HCT116 (cell line): Measurements from ENCODE around the gene RFX1. TPM values are rescaled to one million over a fixed set of nuclear protein-coding genes. Genes with fewer than 3 reads are reported as not detected.

Experiments
- ATAC-seq: fragments of 200-7000 bp; cut with Tn5 transposase; 2 replicates; pipeline ENCODE4 v1.9.1; 2020; ENCODE audit warnings: mild to moderate bottlenecking, moderate library complexity
- BruUV-seq: library from RNA; stranded (reverse); fragments of 400-500 nt; replicated peaks from 2 replicates; lab custom pipeline; 2021; lab: Mats Ljungman, UMichigan
- CTCF ChIA-PET: fragments of 300-600 bp; sonication (Branson Sonifier 250); formaldehyde crosslinking; loops from one replicate; lab custom pipeline; 2021; ENCODE audit warnings: antibody characterized with exemption; lab: Charles Lee
- POLR2A ChIA-PET: fragments of 300-600, 350-600 bp; sonication (Branson Sonifier 250); formaldehyde crosslinking; loops from one replicate; lab custom pipeline; 2021; ENCODE audit warnings: antibody characterized with exemption; lab: Charles Lee
- RAD21 ChIA-PET, 2 experiments: fragments of 300-600 bp; sonication (Branson Sonifier 250); formaldehyde crosslinking; loops; one replicate each; lab custom pipeline; 2023; ENCODE audit warnings: low total read pairs in 2 of 2; ENCODE audit not compliant: uncharacterized antibody in 2 of 2, unreplicated experiment in 2 of 2, low non-redundant PET in 1 of 2; lab: Charles Lee
- DNase-seq: peaks from one replicate; pipeline ENCODE4 v3.0.0-alpha.2; 2010; ENCODE audit warnings: low read depth, low spot score
- H2AFZ ChIP-seq: fragments of 200-600 bp; shearing (Covaris generic), sonication (generic); 2 replicates; pipeline ENCODE4 v1.6.1; 2017; ENCODE audit warnings: low read depth, mixed run types, mixed read lengths, antibody characterized with exemption, low read length; ENCODE audit not compliant: poor library complexity, severe bottlenecking
- H3K27ac ChIP-seq: 2 replicates; pipeline ENCODE4 v1.5.1; 2012; ENCODE audit warnings: low read depth, low read length
- H3K27me3 ChIP-seq: fragments of 200-600 bp; sonication (generic); 2 replicates; pipeline ENCODE4 v1.6.1; 2016; ENCODE audit warnings: mixed run types, low read length, mixed read lengths; ENCODE audit not compliant: insufficient read depth
- H3K36me3 ChIP-seq, 2 experiments: fragments of 200-500 bp in 1 of 2; fragments of 200-600 bp in 1 of 2; sonication (Bioruptor generic) in 1 of 2; sonication (generic) in 1 of 2; 2 replicates each; pipeline versions ENCODE4 v1.5.1 to v1.6.1; 2014 to 2016; ENCODE audit warnings: low read length in 2 of 2, inconsistent platforms in 1 of 2, mixed read lengths in 1 of 2, mixed run types in 1 of 2; ENCODE audit not compliant: insufficient read depth in 2 of 2, control insufficient read depth in 1 of 2
- H3K4me1 ChIP-seq, 2 experiments: fragments of 200-600 bp in 1 of 2; sonication (generic) in 1 of 2; 2 replicates each; pipeline versions ENCODE4 v1.5.1 to v1.6.1; 2012 to 2017; ENCODE audit warnings: low read length in 2 of 2, inconsistent platforms in 1 of 2, mild to moderate bottlenecking in 1 of 2, mixed read lengths in 1 of 2, mixed run types in 1 of 2, moderate library complexity in 1 of 2; ENCODE audit not compliant: insufficient read depth in 2 of 2, control insufficient read depth in 1 of 2
- H3K4me2 ChIP-seq: fragments of 200-600 bp; sonication (generic); 2 replicates; pipeline ENCODE4 v1.6.1; 2017; ENCODE audit warnings: mixed run types, low read length, mixed read lengths
- H3K4me3 ChIP-seq, 2 experiments: fragments of 200-600 bp in 1 of 2; sonication (generic) in 1 of 2; replicated peaks in 1 of 2; 2 replicates each; pipeline ENCODE4 v1.5.1; 2011 to 2016; ENCODE audit warnings: low read length in 2 of 2, control low read depth in 1 of 2, low read depth in 1 of 2, mild to moderate bottlenecking in 1 of 2, mixed read lengths in 1 of 2, mixed run types in 1 of 2
- H3K79me2 ChIP-seq: fragments of 200-600 bp; sonication (generic); 2 replicates; pipeline ENCODE4 v1.6.1; 2017; ENCODE audit warnings: mild to moderate bottlenecking, mixed run types, low read length, moderate library complexity, mixed read lengths; ENCODE audit not compliant: insufficient read depth
- H3K9ac ChIP-seq: fragments of 200-600 bp; sonication (generic); 2 replicates; pipeline ENCODE4 v1.6.1; 2016; ENCODE audit warnings: low read length, mixed read lengths
- H3K9me2 ChIP-seq: fragments of 200-600 bp; sonication (generic), shearing (Covaris generic); 2 replicates; pipeline ENCODE4 v1.6.1; 2017; ENCODE audit warnings: mixed run types, mild to moderate bottlenecking, moderate library complexity; ENCODE audit not compliant: insufficient read depth
- H3K9me3 ChIP-seq, 2 experiments: fragments of 200-500 bp in 1 of 2; fragments of 200-600 bp in 1 of 2; sonication (Bioruptor generic) in 1 of 2; sonication (generic) in 1 of 2; 2 replicates each; pipeline ENCODE4 v1.6.1; 2014 to 2017; ENCODE audit warnings: low read length in 2 of 2, mixed read lengths in 2 of 2, inconsistent platforms in 1 of 2, low read depth in 1 of 2, mild to moderate bottlenecking in 1 of 2, mixed run types in 1 of 2, moderate library complexity in 1 of 2; ENCODE audit not compliant: control insufficient read depth in 1 of 2, insufficient read depth in 1 of 2
- H4K20me1 ChIP-seq: fragments of 200-600 bp; sonication (generic), shearing (Covaris generic); 2 replicates; pipeline ENCODE4 v1.6.1; 2017; ENCODE audit warnings: mixed run types, mild to moderate bottlenecking, moderate library complexity; ENCODE audit not compliant: insufficient read depth
- CEBPB ChIP-seq: IDR thresholded peaks from 2 replicates; pipeline ENCODE4 v1.6.1; 2012; ENCODE audit warnings: low read depth
- EZH2 ChIP-seq: fragments of 200-600 bp; sonication (generic); IDR thresholded peaks from 2 replicates; pipeline ENCODE4 v1.6.1; 2017; ENCODE audit warnings: antibody characterized with exemption, mixed run types
- FOSL1 ChIP-seq: IDR thresholded peaks from 2 replicates; pipeline ENCODE4 v1.6.1; 2012; ENCODE audit warnings: low read depth
- SP1 ChIP-seq: IDR thresholded peaks from 2 replicates; pipeline ENCODE4 v1.6.1; 2012; ENCODE audit warnings: low read depth
- YY1 ChIP-seq: IDR thresholded peaks from 2 replicates; pipeline ENCODE4 v1.6.1; 2011; ENCODE audit warnings: low read length, low read depth, moderate library complexity, mild to moderate bottlenecking; ENCODE audit not compliant: insufficient replicate concordance; ENCODE audit errors: extremely low read depth
- ZNF274 ChIP-seq: fragments of 200-500 bp; sonication (Bioruptor generic); IDR thresholded peaks from 2 replicates; pipeline ENCODE4 v1.6.1; 2014; ENCODE audit warnings: mild to moderate bottlenecking, low read depth, low read length, inconsistent platforms
- intact Hi-C: fragments of 100-400 bp; cut with micrococcal nuclease; formaldehyde crosslinking; loops from 2 replicates; pipeline ENCODE4 v1.10.0; 2022
- total RNA-seq: library from RNA; stranded (reverse); gene quantifications from one replicate; pipeline ENCODE4 v1.2.1, GENCODE V29; 2021; ENCODE audit not compliant: unreplicated experiment
- TF ChIP-seq, protein P1 (sequence below): IDR thresholded peaks from 2 replicates; pipeline ENCODE4 v1.6.1; 2012; ENCODE audit warnings: low read depth
- TF ChIP-seq, protein P2 (sequence below): IDR thresholded peaks from 2 replicates; pipeline ENCODE4 v1.6.1; 2012
- TF ChIP-seq, protein P3 (sequence below), 3 experiments: fragments of 200-600 bp in 1 of 3; sonication (generic) in 1 of 3; IDR thresholded peaks in 2 of 3; conservative IDR thresholded peaks in 1 of 3; 2 replicates each; pipeline ENCODE4 v1.5.1; 2012 to 2017; ENCODE audit warnings: low read depth in 2 of 3, low read length in 2 of 3, antibody characterized with exemption in 1 of 3, borderline replicate concordance in 1 of 3, control low read depth in 1 of 3, mild to moderate bottlenecking in 1 of 3, mixed read lengths in 1 of 3, mixed run types in 1 of 3, moderate library complexity in 1 of 3; ENCODE audit not compliant: insufficient read depth in 1 of 3

Gene RFX1
- total RNA-seq, 1 experiment from 2014 or later, result 16.3 TPM

DNA sequence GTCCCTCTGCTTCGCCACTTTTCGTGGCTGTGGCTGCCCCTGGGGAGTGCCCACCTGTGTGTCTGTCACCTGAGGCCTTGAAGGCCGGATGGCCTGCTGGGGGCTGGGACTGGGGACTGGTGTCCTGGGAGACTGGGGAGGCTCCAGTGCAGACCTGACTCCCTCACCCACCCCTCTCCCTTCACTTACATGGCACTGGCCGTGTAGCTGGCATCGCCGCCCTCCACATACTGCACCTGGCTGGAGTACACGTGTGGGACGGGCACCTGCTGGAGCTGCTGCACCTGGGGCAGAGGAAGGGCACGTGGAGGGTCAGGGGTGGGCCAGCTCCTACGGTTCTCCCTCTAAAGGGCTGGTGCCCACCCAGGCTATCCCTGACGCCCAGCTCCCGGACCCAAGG, 28.3 kb downstream of the RFX1 start:
- Histone ChIP-seq H3K27me3 (no peaks in the 10 kb centered on the region), H3K9ac (no peak overlapping the region), H3K36me3 (no peaks in the 10 kb centered on the region; a peak in 1 of 4 replicates), H3K79me2 (no peaks in the 10 kb centered on the region), H3K4me2 (no peak overlapping the region), H3K9me2 (no peaks in the 10 kb centered on the region), H3K27ac (no peak overlapping the region), H4K20me1 (no peaks in the 10 kb centered on the region), H3K9me3 (no peaks in the 10 kb centered on the region), H3K4me1 (peaks cover 0 to 10% of the 10 kb centered on the region in 2 experiments; a peak in 3 of 4 replicates), H3K4me3 (no peak overlapping the region), H2AFZ (no peak overlapping the region)
- ChIA-PET RAD21 (no interaction called here), CTCF (no interaction called here), POLR2A (no interaction called here)
- intact Hi-C loops, result no loop called here
- TF ChIP-seq CEBPB, result no peak
- TF ChIP-seq EZH2, result no peak
- TF ChIP-seq, protein P1, sequence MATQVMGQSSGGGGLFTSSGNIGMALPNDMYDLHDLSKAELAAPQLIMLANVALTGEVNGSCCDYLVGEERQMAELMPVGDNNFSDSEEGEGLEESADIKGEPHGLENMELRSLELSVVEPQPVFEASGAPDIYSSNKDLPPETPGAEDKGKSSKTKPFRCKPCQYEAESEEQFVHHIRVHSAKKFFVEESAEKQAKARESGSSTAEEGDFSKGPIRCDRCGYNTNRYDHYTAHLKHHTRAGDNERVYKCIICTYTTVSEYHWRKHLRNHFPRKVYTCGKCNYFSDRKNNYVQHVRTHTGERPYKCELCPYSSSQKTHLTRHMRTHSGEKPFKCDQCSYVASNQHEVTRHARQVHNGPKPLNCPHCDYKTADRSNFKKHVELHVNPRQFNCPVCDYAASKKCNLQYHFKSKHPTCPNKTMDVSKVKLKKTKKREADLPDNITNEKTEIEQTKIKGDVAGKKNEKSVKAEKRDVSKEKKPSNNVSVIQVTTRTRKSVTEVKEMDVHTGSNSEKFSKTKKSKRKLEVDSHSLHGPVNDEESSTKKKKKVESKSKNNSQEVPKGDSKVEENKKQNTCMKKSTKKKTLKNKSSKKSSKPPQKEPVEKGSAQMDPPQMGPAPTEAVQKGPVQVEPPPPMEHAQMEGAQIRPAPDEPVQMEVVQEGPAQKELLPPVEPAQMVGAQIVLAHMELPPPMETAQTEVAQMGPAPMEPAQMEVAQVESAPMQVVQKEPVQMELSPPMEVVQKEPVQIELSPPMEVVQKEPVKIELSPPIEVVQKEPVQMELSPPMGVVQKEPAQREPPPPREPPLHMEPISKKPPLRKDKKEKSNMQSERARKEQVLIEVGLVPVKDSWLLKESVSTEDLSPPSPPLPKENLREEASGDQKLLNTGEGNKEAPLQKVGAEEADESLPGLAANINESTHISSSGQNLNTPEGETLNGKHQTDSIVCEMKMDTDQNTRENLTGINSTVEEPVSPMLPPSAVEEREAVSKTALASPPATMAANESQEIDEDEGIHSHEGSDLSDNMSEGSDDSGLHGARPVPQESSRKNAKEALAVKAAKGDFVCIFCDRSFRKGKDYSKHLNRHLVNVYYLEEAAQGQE, result no peak
- TF ChIP-seq YY1, result no peak
- TF ChIP-seq SP1, result no peak
- no peak for TF ChIP-seq ZNF274
- ATAC-seq (no peak), DNase-seq (no peak)
- no TSS peak for BruUV-seq

DNA sequence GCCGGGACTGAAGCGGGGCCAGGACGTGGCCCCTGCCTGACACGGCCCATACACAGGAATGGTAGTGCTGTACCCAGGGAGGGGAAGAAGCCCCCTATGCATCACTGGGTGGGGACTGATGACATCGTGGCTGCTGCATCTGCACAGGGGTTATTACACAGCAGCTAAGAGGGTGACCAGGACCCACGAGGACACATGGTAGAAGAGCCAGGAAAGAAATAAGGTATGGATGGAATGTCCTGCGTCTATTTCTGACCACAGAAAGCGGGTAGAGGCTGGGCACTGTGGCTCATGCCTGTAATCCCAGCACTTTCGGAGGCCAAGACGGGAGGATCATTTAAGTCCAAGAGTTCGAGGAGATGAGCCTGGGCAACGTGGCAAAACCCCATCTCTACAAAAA, 29.7 kb downstream of the RFX1 start:
- BruUV-seq, result no TSS peak
- Histone ChIP-seq H3K9me3 (no peaks in the 10 kb centered on the region), H3K9ac (no peak overlapping the region)

More for the DNA sequence above, 29.7 kb downstream of the RFX1 start:
- H3K27ac ChIP-seq, result no peak overlapping the region
- ChIA-PET RAD21 (no interaction called here), CTCF (no interaction called here), POLR2A (interaction anchor here (0.9 kb wide), 1 partner anchor 62 kb away, joined by 4 read pairs; no protein-coding TSS in a partner anchor)
- H3K79me2 ChIP-seq, result no peaks in the 10 kb centered on the region
- peaks cover 0 to 10% of the 10 kb centered on the region in 2 experiments; a peak in 3 of 4 replicates for H3K4me1 ChIP-seq
- no peaks in the 10 kb centered on the region for H3K9me2 ChIP-seq
- DNase-seq (no peak), ATAC-seq (no peak)
- TF ChIP-seq, protein P2, sequence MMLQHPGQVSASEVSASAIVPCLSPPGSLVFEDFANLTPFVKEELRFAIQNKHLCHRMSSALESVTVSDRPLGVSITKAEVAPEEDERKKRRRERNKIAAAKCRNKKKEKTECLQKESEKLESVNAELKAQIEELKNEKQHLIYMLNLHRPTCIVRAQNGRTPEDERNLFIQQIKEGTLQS, result no peak
- TF ChIP-seq ZNF274 (no peak), FOSL1 (no peak), CEBPB (no peak)
- TF ChIP-seq, protein P3, sequence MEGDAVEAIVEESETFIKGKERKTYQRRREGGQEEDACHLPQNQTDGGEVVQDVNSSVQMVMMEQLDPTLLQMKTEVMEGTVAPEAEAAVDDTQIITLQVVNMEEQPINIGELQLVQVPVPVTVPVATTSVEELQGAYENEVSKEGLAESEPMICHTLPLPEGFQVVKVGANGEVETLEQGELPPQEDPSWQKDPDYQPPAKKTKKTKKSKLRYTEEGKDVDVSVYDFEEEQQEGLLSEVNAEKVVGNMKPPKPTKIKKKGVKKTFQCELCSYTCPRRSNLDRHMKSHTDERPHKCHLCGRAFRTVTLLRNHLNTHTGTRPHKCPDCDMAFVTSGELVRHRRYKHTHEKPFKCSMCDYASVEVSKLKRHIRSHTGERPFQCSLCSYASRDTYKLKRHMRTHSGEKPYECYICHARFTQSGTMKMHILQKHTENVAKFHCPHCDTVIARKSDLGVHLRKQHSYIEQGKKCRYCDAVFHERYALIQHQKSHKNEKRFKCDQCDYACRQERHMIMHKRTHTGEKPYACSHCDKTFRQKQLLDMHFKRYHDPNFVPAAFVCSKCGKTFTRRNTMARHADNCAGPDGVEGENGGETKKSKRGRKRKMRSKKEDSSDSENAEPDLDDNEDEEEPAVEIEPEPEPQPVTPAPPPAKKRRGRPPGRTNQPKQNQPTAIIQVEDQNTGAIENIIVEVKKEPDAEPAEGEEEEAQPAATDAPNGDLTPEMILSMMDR (IDR thresholded peaks at IDR 0.05 in 2 of 3, conservative IDR thresholded peaks at IDR 0.05 in 1 of 3; ENCODE audit: borderline replicate concordance in 1 of 3, insufficient read depth in 1 of 3, low read depth in 2 of 3, low read length in 2 of 3), result no peak
- H3K27me3 ChIP-seq, result no peaks in the 10 kb centered on the region
- H3K4me3 ChIP-seq, result no peak overlapping the region
- intact Hi-C loops, result no loop called here
- H3K4me2 ChIP-seq, result no peak overlapping the region
- H4K20me1 ChIP-seq, result no peaks in the 10 kb centered on the region
- H3K36me3 ChIP-seq, result no peaks in the 10 kb centered on the region; a peak in 1 of 4 replicates
- H2AFZ ChIP-seq, result no peak overlapping the region
